NCI-H1105 (cell line): Measurements from ENCODE around the gene LIPF.
"Not testable (repeated sequence)": the region's sequence is repeated elsewhere in the genome, so short reads cannot be mapped to it uniquely, and the experiment has no call there.

Experiments used
- DNase-seq: peaks from one replicate; lab custom pipeline; 2025; lab: John Stamatoyannopoulos, UW

Gene LIPF, protein sequence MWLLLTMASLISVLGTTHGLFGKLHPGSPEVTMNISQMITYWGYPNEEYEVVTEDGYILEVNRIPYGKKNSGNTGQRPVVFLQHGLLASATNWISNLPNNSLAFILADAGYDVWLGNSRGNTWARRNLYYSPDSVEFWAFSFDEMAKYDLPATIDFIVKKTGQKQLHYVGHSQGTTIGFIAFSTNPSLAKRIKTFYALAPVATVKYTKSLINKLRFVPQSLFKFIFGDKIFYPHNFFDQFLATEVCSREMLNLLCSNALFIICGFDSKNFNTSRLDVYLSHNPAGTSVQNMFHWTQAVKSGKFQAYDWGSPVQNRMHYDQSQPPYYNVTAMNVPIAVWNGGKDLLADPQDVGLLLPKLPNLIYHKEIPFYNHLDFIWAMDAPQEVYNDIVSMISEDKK

DNA sequence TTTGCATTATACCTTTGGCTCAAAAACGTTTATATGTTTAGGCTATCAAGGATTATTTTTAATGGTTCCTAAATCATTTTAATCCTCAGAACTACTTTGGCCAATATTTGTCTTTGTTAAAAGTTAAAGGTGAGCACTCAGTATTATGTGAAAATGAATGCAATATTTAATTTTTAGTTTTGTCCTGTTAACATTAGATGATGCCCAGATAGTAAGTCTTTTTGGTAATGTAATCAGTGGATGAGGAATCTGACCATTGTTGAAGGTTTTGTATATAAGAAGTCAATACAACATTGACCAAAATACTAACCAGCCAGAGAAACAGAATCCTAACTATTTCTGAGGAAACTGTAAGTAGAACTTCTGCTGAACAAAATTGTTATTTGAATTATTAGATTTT is at the start of gene LIPF:
Gene LIPF (plus strand): TSS at position 301 of the 400 bp plus-strand sequence. CDS start 2,856 bp downstream, outside the sequence.
- DNase-seq: no peak

DNA sequence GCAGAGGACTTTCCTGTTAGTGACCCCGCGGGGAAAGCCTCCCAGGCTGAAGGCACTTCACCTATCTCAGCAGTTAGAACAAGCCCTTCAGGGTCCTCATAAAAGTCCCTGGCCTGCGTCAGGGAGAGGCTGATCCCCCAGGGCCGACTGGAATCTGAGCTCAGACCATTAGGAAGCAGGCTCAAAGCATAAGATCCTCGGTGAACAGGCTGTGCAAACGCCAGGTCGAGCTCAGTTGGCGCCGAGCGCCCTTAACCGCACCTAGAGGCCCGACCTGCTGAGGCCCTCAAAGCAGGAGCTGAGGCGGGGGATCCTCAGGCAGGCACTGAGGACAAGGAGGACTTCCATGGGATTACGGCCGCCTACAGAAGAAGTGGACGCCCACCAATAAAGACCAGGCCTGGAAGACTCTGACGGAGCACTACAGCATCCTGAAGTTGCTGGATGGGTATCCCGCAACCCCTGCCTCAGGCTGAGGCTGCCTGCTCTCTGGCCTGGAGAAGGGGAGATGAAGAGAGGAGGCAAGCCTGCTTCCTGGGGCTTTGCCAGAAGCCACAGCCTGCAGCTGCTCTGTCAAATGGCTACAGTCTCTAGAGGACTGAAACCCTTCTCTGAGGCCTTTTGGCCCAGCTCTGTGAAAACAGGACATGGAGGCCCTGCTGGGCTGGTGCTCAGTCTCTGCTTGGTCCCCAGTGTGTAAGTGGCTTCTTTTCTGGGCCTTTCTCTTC is 47.8 kb upstream of the LIPF start:
- no peak for DNase-seq

DNA sequence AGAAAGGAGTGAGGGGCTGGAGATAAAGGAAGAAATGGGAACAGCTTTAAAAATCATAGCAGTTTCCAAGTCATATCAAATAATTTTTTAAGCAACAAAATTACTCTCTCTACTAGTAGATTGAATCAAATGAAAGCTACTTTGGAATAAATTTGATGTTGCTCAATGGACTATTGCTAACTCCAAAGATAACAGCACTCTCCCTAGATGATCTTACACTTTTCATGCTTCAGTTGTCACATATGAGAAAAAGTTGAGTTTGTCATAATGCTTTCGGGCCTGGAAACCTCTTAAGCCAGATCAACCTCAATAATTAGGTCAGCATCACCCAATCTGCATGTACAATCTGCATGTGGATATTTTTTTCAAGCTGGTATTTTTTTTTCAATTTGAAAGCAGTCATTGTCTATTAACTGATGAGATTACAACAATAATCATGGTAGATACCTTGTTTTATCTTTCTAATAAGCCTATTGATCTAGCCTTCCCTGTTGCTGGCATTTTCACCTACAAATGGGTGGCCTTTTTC is 46.4 kb upstream of the LIPF start:
- DNase-seq: no peak

DNA sequence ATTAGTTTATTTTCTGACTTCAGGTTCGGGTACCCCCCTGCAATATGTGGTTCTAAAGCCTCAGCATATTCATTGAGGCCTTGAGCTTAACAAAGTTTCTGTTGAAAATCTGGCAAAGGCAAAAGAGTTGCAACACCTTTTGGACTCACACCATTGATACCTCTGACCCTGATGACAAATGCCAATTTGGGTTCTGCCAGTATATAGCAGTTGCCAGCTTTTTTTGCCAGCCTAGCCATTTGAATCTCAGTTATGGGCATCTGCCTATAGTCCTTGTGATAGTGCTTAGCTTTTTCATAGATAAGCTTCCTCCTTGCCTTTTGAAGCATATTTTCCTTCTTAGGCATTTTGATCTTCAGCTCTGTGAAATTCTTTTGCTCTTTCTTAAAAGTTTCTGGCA is 45.7 kb upstream of the LIPF start:
- DNase-seq: no peak

DNA sequence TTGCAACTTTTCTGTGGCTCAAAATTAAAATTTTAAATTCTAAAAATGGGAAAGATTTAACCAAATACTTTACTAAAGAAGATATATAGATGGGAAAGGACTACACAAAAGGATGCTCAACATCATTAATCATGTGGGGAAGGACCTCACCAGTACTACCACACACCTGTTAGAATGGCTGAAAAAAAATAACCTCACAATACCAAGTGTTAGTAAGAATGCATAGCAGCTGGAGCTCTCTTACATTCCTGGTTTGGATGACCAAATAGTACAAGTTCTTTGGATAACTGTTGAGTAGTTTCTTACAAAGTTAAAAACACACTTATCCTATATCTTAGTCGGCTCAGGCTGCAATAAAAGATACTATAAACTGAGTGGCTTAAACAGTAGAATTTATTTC is 43.8 kb upstream of the LIPF start:
- DNase-seq: no peak

DNA sequence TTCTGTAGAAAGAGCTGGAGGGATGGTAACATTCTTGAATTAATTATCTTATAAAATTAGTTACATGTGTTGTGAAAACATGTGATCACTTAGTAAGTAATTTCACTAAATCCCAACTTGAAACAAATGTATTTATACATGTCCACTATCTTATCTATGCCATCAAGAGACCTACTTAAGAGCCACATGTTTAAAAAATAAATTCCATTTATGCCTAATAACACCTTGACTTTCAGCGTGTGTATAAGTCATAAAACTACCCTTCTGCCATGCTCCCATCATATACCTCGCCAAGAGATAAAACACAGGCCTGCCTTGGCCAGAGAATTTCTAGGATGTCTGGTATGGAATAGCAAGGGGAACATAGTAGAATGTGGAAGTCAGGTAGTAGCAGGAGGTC is 40.4 kb upstream of the LIPF start:
- DNase-seq: no peak

DNA sequence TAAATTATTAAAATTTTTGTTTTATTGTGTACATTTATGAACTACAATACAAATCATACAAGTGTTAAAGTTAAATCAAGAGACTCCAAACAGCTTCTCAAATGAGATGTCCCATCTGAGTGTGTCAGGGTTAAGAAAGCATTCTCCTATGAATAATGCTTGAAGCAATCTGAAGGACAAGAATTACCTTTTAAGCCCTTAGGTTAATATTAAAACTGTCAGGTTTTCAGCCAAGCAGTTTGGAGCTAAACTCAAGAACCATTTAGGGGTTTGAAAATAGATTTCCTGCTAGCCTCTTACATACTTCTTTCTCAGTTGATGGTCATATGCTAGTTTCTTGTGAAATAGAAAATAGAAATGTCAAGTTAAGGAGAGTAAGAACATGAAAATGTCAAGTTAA is 39.4 kb upstream of the LIPF start:
- DNase-seq: no peak

DNA sequence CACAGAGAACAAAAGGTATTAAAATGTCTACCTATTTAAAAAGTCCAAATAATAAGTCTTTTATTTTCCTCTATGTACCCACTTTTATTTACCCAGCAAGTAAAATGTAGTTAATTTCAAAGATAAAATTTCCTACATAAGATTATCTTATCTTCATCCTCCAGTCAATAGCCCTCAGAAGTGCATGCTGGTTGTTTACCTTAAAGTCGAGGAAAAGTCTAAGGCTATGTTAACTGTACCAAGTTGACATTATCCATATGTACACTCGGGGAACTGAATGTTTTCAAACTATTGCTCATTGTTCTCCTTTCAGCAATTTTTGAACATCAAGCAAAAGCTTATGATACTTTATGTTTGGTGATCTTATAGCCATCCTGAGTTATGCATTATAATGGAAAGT is 24.1 kb upstream of the LIPF start:
- no peak for DNase-seq

DNA sequence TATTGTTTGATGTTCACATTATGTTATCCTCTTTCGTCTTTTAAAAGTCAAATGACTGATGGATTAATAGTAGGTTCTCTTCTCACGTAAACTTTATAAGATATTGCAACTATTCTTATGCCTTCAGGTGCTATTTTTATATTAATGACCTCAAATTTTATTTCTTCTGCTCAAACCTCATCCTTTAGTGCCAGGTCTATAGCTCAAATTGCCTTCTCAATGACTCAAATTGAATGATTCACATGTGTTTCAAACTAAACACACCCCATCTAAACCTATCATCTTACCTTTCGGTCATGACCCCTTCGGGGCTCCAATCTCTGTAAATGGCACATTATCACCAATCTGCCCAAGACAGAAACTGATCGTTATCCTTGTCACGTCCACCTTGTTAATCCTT is 22.0 kb upstream of the LIPF start:
- no peak for DNase-seq

DNA sequence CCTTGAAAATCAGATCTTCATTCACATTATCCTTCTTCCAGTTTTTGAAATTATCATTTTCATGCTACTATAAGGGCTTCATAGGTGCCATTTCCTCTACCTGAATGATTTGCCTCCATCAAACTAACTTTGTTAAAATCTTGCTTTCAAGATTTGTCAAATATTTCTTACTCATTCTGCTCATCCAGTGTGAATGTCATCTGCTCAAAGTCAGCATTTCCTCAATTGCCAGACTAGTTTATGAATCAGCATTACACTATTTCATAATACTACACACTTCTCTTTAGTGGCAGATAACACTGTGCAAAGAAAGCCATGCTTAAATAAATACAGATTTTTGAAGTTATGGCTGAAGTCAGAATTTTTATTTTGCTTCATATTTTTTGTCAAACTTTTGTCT is 21.3 kb upstream of the LIPF start:
- no peak for DNase-seq

DNA sequence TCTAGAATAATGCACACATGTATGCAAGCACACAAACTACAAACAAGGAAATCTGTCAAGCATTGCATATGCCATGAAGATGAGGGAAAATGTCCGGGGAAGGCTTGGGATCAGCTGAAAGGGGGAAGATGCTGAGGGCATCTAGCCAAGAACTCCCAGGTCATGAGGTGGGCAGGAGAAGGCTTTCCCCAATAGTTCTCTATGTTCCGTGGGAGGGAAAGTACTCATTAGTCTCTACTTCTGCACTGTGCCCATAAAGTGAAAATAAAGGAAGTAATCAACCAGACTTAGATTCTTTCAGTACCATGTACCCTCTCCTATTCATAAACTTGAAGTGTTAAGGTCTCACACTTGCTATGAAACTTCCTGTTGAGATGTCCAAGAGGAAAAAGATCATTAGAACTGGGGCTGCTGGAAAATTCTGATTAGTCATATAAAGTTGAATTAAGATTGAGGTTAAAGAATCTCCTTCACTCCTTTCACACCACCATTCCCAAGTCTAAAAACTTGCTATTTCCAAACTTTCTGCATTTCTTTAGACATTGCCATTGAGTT is 17.1 kb upstream of the LIPF start:
- no peak for DNase-seq

DNA sequence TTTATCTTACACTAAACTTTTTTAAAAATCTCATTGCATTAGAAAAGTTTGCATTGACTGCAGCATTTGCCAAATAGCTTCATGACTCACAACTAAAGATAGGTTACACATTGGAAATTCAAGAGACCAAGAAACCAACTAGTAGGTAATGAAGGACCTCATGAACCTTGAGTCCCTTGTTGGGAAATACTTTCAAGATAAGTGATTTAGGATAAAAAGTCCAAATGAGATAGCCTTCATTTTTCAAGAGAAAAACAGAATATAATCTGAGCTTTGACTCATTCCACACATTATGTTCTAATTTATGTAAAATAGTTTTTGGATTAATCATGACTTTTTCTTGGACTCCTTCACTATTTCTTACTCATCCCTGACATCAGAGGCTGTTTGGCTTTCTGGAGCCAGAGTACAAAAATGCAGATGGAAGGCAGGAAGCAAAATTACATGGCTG is 13.1 kb upstream of the LIPF start:
- no peak for DNase-seq

DNA sequence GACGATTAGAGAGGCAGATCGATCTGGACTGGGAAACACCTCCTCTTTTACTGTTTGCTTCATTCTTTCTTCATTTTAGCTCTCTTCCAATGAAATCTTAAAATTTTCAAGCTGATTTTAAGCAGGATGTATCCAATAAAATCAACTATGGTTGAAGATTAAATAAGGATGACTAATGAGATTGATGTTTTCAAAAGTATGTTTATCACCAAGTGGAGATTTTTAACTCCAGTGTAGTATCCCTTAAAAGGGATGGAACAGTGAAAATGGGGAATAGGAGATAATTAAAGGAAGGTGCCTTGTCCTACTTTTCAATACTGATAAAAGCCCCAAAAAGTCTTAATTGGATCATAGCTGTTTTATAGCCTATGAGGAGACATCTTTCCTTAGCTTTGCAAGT is 11.6 kb upstream of the LIPF start:
- no peak for DNase-seq

DNA sequence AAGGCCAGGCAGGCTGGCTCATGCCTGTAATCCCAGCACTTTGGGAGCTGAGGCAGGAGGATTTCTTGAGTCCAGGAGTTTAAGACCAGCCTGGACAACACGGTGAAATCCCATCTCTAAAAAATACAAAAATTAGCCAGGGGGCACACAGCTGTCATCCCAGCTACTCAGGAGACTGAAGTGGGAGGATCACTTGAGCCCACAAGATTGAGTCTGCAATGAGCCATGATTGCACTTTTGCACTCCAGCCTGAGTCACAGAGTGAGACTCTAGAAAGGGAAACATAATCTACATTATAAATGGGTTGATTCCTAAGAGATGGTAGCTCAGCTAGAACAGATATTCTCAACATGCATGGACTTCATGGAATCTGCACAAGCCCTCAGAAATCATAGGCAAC is 6.3 kb upstream of the LIPF start:
- no peak for DNase-seq

DNA sequence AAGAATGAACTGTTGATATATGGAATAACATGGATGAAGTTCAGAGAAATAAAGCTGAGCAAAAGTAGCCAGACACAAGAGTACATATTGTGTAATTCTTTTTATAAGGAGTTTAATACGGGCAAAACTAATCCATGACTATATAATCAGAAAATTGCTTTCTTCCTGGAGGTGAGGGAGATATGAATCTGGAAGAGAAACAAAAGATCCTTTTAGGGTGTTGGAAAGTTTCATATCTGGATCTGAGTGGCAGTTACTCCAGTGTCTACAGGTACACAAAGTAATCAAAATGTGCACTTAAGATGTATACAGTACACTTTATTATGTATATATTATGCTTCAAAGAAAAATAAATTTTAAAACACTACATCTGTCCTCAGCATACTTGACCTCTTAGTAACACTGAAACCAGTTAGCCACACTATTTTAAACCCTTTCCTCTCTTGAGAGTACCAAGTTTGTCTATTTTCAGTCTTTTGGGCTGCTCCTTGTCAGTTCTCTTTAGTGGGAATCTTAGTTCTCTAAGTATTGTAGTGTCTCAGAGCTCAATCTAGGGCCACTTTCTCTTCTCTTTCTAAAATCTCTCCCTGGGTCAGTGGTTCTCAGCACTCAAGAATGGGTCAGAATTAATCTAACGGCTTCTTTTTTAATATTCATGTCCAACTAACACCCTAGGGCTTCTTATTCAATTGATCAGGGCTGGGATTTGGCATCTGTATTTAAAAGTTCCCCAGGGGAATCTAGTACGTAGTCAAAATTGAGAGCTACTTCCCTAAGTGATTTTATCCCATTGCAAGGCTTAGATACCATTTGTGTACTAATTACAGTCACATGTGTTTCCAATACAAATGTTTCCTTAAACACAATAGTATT is 4.3 kb upstream of the LIPF start:
- no peak for DNase-seq

DNA sequence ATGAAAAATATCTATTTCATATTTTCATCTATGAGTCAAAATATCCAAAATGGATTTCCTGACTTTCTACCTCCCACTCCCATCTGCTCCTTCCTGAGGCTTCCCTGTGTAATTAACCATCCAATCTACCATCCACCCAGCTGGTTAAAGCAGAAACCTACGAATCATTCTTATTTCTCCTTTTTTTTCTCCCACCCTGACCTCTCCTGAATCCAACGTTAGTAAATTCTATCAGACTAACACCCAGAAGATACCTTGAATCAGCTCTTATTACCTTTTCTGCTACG is 3.7 kb upstream of the LIPF start:
- DNase-seq: no peak

DNA sequence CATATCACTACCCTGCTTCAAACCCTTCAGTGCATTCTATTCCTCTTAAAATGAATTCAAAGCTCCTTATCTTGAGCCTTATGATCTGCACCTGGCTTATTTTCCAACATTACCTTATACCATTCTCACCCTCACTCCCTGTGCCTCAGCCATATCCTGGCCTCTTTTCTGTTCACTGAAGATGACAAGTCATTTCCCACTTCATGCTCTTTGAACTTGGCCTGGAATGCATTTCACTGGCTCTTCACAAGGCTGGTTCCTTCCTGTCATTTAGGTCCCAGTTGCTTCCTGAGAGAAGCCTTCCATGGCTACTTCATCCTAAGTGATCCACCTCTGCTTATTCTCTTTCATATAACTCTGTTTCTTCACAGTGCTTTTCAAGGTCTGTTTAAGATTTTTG is 3.2 kb upstream of the LIPF start:
- no peak for DNase-seq

DNA sequence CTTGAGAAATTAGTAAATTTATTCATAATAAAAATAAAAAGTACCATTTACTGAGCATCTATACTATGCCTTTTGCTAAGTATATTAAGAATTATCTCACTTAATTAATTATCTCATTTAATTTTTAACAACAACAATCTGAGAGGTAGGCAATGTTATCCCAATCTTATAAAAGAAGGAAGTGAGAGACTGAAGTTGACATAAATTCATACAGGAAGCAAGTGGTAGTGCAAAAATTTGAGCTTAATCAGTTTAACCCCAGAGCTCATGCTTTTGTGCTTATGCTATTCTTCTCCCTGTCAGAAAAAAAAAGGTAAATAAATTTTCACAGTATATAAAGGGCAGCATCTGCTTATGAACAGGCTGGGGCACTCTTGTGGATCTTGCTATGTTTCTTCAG is 2.7 kb upstream of the LIPF start:
- DNase-seq: no peak

DNA sequence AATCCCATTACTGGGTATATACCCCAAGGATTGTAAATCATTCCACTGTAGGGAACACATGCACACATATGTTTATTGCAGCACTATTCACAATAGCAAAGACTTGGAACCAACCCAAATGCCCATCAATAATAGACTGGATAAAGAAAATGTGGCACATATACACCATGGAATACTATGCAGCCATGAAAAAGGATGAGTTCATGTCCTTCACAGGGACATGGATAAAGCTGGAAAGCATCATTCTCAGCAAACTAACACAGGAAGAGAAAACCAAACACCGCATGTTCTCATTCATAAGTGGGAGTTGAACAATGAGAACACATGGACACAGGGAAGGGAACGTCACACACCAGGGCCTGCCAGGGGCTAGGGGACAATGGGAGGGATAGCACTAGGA is 1.1 kb upstream of the LIPF start:
- not testable (repeated sequence) for DNase-seq

DNA sequence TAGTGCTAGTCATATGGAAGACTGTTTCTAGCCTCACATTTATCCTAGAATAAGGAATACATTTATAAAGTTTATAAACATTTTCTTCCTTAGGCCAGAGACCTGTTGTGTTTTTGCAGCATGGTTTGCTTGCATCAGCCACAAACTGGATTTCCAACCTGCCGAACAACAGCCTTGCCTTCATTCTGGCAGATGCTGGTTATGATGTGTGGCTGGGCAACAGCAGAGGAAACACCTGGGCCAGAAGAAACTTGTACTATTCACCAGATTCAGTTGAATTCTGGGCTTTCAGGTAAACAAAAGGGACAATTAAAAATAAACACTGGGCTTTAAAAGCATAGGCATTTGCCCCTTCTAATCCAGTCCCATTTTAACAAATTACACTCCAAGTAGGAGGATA is 4.2 kb downstream of the LIPF start:
- no peak for DNase-seq

DNA sequence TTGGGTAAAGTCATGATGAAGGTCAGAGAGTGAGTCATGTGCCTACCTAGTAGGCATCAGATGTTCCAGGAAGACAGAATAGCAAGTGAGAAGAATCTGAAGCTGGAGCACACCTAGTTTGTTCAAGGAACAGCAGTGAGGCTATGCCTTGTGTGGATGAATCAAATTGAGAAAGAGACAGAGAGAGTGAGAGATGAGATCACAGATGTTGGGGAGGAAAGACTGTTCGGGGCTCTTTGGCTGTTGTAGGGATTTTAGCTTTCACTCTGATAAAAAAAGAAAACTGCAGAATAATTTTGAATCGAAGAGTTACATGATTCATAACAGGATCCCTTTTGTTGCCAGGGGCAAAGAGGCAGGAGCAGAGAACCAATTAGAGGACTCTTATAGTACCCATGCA is 6.3 kb downstream of the LIPF start:
- no peak for DNase-seq

DNA sequence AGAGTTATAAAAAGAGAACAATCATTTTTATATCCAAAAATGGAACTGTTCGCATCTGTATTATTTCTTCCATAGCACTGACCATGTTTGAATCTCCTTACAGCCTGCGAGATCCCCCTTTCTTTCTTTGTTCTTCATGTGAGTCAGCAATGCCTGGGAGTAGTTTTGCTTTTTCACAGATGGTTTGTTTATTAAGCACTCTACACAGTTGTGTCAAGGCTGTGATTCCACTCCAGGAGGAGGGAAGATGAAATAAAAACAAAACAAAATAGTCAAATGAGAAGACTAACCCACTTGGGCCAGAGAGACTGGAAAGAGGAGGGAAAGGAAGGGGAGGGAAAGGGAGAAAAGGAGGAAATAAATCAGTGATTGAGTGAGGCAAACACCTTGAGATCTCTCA is 7.8 kb downstream of the LIPF start:
- DNase-seq: no peak
